Ramos (cell line): Measurements from ENCODE around the gene KRT36.

Experiments
- in situ Hi-C: fragments of 300-500 bp; cut with MboI; formaldehyde crosslinking; loops from one replicate; pipeline ENCODE4 v1.14.3; 2022; ENCODE audit warnings: low sequenced_read_pairs; ENCODE audit not compliant: unreplicated experiment

Gene KRT36

DNA sequence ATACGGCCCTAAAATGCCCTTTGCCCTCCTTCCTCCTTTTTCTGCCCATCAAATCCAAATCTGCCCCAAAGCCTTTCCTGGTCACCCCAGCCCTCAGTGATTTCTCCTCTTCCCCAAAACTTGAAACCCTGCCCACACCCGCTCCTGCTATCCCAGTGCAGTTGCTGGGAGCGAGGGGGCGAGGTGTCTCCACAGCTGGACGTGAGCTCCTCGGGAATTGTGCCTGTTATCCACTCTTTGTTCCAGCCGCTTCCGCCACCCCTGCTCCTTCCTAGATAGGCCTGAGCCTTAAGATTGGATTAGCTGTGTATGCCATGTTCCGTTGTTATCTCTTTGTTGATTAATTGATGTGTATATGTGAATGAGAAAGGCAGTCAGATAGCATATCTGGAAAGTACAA, 6.2 kb downstream of the KRT36 start:
- in situ Hi-C loops: no loop called here

DNA sequence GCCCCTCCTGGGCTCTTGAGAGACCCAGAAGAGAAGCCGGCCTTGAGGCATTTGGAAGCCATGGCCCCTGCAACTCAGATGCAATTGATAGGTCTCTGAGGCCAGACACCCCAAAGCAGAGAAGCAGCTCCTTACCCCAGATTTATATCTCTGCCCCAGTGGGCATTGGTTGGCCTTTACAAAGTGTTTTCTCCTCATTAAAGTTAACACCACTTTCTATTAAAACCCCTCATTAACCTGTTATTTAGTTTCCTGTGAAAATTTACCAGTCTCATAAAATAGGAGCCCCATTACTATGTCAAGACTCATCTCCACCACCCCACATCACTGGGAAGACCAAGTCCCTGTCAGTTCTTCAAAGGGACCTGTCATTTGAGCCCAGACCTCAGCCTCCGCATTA, 8.7 kb downstream of the KRT36 start, which contains the start of gene KRT35:
Gene KRT35 (minus strand): TSS at position 116 of the 400 bp plus-strand sequence. CDS start 54 bp downstream, at position 62.
- in situ Hi-C loops: no loop called here

DNA sequence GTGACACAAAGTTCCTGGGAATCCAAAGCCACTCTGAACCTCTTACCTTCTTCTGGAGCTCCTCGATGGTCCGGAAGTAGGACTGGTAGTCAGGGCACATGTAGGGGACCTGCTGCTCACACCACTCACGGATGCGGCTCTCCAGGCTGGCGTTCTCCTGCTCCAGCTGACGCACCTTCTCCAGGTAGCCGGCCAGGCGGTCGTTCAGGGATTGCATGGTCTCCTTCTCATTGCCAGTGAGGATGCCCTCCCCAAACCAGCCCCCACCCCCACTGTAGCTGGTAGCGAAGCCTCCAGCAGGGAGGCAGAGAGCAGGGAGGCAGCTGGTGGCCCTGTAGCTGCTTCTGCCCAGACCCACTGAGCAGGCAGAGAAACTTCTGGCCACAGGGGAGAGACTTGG, 9.1 kb downstream of the KRT36 start:
- in situ Hi-C loops: no loop called here

DNA sequence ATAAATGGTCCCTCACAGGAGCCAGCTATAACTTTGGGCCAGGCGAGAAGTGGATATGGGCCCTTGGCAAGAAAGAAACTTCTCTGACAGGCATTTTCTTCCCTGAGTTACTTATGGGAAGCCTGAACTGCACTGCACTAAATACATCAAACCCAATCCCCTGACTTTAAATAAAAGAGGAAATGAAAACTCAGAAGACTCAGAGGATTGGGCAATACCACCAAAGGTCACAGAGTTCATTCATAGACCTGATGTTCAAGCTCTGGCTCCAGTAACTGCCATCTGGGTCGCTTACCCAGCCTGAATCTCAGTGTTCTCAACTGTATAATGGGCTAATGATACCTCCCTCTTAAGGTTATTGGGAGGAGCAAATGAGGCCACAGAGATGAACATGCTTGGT, 9.6 kb downstream of the KRT36 start:
- in situ Hi-C loops: no loop called here

DNA sequence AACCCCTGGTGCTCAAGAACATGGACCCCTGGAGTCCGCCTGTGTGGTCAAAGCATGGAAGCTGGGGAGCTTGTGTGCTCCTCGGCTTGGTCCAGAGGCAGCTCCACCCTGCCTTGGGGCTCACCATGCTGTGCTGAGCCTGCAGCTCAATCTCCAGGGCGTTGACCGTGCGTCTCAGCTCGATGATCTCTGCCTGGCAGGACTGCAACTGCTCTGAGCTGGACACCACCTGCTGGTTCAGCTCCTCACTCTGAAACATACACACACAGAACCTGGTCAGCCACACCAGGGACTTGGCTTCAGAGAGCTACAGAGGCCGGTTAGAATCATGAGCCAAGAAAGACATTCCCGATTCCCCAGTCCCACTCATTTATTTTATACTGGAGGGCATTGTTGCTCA, 11.5 kb downstream of the KRT36 start:
- in situ Hi-C loops: no loop called here

DNA sequence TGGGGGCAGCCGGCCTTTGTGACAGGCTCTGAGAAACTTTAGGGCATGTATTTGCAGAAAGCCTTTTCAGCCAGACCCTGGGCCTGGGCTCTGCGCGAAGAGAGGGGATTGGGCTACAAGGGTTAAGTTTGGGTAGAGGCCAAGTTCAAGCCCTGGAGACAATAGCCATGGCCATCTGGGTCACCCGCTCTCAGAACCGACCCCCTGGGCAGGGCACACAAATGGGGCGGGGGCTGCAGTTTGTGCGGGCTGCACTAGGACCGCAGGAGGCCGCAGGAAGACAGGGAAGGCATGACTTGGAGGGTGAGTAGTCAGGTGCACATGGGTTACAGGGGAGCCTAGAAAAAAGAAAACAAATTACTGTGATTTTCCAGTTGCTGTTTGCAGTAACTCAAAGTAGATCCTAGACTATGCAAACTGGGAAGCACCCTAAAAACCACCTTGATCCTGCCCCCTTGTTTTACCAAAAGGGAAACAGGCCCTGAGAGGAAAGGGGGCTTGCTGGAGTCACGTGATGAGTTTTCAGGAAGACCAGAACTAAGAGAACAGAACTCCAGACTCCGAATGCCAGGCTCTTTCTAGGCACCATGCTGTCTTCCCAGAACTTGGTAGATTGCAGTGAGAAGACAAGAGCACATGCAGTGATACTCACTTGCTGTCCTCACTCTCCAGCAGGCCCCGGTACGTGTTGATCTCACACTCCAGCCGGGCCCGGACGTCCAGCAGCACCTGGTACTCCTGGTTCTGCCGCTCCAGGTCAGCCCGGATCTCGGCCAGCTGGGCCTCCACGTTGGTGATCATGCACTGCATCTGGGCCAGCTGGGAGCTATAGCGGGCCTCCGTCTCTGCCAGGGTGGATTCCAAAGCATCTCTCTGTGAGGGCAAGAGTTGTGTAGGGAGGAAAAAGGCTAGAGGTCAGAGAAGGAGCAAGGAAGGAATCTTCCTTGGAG, 12.6 kb downstream of the KRT36 start:
- in situ Hi-C loops: no loop called here

DNA sequence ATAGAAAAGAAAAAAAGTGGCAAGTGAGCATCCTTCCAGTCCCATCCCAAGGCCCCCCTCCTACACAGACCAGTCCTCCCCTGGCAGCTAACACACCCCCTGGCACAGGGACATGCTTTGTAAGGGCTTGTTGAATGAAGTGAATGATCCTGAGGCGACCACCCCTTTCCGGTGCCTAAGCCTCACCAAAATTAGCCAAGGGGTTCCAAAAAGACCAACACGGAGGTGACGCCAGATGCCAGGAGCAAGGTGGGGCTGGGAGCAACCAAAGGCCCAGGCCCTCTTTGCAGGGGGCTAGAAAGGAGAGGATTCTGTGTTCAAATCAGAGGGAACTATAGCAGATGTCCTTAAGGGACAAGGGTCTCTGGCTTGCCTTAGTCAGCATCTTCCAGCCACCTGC, 14.3 kb downstream of the KRT36 start:
- in situ Hi-C loops: no loop called here

DNA sequence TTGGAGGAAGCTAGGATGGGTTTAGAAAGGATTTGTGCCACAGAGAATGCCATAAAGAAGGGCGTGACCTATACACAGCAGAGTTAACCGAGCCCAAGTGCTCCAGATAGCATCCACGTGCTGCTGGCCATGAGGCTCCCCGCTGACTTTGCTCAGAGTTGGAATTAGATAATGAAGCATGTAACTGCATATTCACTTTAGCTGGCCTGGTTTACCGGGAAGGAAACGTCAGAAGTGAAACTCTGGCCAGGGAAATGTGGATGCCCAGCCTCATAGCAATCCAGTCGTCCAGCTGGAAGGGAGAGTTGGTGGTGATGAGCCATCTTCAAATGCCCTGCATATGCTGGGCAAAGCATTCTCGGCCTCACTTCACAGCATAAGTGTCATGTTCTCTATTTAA, 14.8 kb downstream of the KRT36 start:
- in situ Hi-C loops: no loop called here

DNA sequence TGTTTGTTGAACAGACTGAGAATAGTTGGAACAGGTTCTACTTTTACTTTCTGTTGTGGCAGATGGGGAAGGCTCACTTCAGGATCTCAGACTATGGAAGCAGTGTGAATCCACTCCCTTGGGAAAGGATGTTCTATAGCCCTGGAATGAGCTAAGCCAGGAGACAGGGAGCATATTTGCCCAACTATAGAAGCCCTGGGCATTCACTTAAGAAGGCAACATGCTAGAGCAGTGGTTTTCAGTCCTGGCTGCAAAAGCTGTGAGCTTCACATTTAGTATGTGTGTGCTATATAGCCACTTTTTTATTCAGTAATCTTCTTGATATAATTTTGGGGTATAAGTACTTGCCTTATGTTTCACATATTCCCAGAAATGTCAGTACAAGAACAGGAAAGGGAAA, 21.4 kb downstream of the KRT36 start:
- in situ Hi-C loops: no loop called here

DNA sequence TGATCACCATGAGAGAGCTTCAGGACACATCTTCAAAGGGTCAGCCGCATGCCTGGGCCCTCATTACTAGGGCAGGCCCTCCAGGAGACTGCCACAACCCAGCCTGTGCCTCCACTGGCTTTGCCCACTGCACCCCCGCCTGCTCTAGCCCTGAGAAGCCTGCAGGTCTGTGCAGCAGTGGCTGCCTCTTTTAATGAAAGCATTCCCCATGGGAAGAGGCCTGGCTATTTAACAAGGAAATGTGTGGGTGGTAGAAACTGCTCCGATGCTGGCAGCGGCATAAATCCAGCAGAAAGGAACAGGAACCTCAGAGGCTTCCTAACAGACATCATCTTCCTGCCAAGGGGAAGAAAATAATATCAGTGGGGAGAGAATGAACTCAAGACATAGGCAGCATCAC, 22.1 kb downstream of the KRT36 start:
- in situ Hi-C loops: no loop called here

DNA sequence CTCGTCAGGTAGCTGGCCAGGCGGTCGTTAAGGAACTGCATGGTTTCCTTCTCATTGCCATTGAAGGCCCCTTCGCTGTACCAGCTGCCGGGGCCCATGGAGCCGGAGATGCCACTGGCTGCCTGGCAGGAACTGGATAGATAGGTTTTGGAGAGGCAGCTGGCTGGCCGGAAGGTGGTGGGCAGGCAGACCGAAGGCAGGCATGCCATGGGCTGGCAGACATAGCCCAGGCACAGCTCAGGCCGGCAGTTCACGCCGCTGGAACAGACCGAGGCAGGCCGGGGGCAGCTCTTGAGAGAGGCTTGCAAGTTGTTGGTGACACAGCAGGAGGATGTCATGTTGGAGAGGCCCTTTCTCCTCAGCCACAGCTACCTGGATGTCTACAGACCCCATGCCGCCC, 22.7 kb downstream of the KRT36 start, which contains the start of gene KRT32:
Gene KRT32 (minus strand): TSS at position 399 of the 400 bp plus-strand sequence. CDS start 61 bp downstream, at position 338.
- in situ Hi-C loops: no loop called here

DNA sequence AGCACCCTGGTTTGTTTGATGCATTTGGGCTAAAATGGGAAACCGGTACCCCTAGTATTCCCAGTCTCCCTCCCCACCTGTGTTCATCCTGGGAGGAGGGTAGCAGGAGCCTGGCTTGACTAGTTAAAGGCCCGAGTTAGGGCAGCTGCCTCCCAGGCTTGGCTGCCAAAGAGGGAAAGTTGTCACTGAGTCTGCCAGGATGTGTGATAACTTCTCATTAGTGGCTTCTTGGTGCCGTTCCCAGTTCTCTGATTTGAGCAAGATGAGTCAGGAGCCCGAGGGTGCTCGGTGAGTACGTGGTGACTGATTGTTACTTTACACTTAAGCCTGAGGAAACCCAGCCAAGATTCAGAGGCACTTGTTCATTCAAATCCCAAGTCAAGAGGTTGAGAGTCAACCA, 25.0 kb downstream of the KRT36 start:
- in situ Hi-C loops: no loop called here

DNA sequence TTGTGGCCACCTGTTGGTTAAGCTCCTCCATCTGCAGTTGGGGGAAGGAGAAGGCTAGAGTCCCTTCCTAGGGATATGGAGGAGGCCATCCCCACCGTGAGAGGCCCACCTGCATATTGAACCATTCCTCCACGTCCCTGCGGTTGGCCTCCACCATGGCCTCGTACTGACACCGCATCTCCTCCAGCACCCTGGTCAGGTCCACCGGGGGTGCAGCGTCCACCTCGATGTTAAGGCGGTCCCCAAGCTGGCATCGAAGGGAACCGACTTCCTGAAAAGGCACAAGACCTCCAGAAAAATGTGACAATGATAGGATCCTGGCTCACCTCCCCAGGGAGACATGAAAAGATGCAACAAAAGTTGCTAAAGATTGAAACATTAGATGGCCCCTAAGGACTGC, 25.5 kb downstream of the KRT36 start:
- in situ Hi-C loops: no loop called here

DNA sequence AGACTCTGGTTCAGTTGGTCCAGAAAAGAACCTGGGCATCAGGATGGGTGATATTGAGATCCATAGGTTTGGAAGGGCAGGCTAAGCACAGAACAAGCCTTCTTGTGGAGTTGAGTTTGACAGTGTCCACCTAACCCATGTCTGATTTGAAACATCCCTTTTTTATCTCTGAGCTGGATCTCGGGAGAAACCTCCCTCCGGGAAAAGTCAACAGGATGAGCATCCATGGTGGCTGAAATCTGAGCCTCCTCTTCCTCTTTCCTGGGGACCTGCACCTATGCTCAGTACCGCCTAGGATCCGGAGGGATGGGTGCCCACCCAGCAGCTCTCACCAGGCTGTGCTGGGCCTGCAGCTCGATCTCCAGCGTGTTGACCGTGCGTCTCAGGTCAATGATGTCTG, 26.0 kb downstream of the KRT36 start:
- in situ Hi-C loops: no loop called here

DNA sequence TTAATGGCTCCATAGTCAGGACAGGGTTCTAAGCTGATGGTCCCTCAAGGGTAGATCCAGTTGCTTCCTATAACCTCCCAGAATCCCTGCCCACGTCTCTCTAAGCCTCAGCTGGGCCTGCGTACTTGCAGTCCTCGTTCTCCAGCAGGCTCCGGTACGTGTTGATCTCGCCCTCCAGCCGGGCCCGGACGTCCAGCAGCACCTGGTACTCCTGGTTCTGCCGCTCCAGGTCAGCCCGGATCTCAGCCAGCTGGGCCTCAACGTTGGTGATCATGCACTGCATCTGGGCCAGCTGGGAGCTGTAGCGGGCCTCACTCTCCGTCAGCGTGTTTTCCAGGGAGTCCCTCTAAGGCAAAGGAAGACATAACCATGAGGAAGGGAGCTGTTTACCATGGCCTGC, 27.0 kb downstream of the KRT36 start:
- in situ Hi-C loops: no loop called here

DNA sequence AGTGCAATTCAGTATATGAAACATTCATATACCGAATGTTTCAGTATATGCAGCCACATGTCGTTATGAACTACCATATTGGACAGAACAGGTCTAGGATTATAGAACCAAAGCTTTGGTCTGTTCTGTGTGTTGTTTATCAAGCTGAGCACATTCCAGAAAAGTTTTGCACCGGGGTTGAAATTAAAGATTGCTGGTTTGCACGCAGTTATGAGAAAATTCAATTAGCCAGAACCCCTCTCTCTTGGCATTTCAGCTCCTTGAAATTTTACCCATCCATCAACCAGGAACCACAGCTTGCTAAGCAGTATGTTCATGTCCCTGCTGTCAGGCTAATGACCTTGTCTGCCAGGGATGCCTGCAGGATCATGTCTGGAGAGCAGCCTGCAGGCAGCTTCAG, 32.0 kb downstream of the KRT36 start:
- in situ Hi-C loops: no loop called here

DNA sequence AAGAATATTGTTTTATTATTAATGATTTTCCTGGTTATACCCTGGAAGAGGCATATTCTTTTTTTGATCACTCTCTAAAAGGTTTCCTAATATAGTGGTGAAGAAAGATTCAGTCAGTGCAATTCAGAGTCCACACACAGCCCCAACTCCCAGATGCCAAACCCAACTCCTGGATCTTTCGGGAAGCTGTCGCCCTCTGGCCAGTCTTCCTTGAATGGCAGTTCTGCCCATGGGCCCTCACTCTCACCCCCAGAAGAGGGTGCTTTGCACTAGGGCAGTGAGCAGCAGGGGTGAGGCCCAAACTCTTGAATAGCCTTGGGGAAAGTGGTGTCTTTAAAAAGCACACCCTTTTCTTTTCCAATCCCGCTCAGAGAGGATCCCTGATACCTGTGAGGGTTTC, 33.5 kb downstream of the KRT36 start:
- in situ Hi-C loops: no loop called here

DNA sequence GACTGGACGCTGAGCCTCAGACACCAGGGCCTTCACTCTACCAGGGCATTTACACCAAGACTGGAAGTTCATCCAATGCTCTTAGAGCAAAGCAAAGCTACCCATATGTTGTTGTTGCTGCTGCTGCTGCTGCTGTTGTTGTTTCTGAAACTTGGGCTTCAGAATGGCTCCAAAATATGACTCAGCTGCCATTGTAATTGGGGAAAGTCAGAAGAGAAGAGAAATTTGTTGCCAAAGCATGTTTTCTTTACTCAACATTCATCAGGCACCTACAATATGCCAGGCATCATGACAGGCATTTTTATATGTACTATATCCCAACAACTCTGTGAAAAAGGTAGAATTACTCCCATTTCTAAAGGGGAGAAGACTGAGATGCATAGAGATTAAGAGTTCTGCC, 34.5 kb downstream of the KRT36 start:
- in situ Hi-C loops: no loop called here

DNA sequence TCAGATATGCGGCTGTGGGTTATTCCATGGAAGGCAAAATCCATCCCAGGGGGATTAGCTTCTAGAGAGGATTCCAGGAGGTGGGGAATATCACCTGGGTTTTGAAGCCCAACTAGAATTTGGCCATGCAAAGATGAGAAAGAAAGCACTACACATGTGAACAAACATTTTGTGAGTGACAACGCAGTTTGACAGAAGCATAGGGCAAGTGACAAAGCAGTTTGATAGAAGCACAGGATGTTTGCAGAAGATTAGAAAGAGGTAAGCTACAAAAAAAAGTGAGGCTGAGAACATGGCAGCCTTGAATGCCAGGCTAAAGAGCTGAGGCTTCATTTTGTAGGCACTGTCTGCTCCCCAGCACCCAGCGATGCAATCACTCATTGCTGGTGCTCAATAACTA, 36.6 kb downstream of the KRT36 start:
- in situ Hi-C loops: no loop called here

DNA sequence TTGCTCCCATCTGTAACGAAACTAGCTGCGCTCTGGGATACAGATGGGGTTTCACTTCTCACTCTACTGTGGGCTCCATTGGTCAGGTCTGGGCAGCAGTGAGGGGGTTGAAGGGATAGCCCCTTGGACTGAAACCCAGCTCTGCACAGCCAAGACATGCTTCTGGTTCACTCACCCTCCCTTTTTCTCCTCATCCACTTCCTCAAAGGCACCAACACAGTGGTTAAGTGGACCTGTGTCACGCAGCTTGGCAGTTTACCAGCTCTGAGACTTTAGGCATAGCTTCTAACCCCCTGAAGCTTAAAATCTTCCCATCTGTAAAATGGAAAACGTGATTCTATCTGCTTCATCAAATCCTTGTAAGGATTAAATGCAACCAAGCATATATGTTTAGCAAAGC, 37.4 kb downstream of the KRT36 start:
- in situ Hi-C loops: no loop called here

DNA sequence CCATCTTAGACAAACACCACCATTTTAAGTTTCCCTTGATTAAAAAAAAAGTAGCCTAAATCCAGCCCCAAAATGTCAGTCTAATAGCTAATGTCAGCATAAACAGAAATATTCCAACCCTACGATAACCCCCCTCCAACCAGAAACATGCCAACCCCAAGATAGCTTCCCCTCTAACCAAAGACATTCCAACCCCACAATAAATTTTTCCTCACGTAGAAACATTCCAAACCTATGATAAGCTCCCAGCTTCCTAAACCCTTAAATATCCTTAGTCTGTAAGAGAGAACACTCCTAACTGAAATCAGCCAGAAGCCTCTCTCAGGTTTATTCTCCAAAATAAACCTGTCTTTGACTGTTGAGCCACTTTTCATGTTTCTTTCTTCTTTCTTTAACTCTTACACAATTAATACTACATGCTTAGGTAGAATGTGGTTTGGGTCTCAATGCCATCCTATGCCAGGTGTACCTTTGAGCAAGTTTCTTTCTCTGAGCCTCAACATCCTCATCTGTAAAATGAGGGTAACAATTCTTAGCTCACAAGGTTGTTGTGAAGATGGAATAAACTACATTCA, 38.5 kb downstream of the KRT36 start:
- in situ Hi-C loops: no loop called here

DNA sequence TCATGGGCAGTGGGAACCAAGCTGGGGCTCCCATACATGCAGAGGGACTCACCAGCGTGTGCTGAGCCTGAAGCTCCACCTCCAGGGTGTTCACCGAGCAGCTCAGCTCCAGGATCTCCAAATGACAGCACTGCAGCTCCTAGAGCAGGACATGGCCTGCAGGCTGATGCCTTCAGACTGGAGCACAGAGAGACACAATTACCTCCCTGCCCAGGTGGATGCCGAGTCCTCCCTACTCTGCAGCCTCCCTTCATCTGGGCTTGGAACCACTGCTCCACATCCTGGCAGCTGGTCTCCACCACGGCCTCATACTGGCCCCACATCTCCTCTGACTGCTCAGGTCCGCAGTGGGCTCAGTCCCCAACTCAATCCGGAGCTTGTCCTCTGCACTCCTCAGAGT, 40.7 kb downstream of the KRT36 start:
- in situ Hi-C loops: no loop called here
